ENCODE measurements around the gene ZNF253.
"Not testable (repeated sequence)": the region's sequence is repeated elsewhere in the genome, so short reads cannot be mapped to it uniquely, and the experiment has no call there.

Gene ZNF253

DNA sequence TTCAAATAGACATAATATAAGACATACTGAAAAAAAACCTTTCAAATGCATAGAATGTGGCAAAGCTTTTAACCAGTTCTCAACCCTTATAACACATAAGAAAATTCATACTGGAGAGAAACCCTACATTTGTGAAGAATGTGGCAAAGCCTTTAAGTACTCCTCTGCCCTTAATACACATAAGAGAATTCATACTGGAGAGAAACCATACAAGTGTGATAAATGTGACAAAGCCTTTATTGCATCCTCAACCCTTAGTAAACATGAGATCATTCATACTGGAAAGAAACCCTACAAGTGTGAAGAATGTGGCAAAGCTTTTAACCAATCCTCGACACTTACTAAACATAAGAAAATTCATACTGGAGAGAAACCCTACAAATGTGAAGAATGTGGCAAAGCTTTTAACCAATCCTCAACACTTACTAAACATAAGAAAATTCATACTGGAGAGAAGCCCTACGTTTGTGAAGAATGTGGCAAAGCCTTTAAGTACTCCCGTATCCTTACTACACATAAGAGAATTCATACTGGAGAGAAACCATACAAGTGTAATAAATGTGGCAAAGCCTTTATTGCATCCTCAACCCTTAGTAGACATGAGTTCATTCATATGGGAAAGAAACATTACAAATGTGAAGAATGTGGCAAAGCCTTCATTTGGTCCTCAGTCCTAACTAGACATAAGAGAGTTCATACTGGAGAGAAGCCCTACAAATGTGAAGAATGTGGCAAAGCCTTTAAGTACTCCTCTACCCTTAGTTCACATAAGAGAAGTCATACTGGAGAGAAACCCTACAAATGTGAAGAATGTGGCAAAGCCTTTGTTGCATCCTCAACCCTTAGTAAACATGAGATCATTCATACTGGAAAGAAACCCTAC lies 68.0 kb downstream of the ZNF253 start:
- H3K4me3 ChIP-seq (ENCODE audit: low read length) = not testable (repeated sequence)
- TF ChIP-seq ZNF274 (IDR thresholded peaks at IDR 0.05; ENCODE audit: low read depth, low read length) = peak; percentile 47

DNA sequence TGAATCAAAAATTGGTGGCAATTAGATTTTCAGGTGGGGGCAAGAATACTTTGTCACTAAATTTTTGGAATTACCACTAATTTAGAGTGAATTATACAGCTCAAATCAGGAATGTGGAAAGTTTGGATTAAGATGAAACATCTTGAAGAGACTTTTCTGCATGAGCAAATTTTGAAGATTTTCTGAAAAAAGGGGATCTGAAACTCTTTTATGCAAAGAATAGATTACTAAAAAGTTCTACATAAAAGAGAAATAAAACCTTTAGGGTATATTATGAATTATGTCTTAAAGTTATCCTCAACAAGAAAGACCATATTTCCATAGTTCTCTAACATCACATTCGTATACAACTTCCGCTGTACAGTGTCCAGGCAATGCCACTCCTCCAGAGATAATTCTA lies 71.7 kb downstream of the ZNF253 start:
- TF ChIP-seq ZNF274 (IDR thresholded peaks at IDR 0.05; ENCODE audit: low read depth, low read length) = no peak

DNA sequence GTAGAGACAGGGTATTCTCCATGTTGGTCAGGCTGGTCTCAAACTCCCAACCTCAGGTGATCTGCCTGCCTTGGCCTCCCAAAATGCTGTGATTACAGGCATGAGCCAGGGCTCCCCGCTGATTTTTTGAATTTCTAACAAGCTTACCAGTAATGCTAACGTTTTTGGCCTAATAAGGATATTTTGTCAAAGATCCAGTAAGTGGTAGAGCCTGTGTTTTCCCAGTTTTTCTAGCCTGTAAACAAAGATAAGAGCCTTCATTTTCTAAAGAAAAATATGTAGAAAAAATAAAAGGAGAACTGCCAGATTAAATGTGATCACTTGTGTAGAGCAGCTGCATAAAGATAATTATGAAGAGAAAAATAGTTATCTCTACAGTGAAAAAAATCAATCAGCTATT lies 72.8 kb downstream of the ZNF253 start:
- no peak for TF ChIP-seq ZNF274 (IDR thresholded peaks at IDR 0.05; ENCODE audit: low read depth, low read length)
- no peak overlapping the region for H3K4me3 ChIP-seq (ENCODE audit: low read length)

More for the DNA sequence above, 71.7 kb downstream of the ZNF253 start:
- H3K4me3 ChIP-seq (ENCODE audit: low read length) = no peak overlapping the region

DNA sequence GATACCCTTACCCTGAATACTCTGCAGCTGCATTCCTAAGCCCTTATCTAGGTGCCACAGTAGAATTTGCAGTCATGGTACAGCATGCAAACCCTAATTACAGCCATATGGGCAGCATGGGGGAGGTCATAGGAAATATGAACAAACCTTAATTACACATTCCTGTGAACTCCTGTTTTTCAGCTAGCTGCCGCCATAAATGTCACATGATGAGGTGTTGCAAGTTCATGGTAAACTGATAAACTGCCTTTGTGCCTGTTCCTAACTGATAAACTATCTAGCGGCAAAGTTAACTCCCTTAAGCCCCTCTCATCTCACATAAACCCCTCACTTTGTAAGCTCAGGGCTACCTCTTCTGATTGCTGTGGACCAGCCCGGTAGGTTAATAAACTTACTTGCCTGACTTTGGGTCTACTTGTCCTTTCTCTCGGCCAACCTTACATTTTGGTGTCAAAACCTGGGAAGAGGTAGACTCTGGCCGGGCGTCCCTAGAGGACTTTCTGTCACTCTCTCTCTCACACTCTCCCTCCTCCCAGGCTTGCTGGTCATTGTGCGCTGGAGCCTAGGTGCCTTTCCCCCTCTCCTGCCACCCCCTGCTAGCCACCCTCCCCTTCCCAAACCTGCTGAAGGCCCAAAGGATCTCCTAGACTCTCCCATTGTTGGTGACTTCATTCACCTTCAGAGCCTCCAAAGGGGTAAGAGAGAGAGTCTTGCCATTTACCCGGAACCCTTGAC lies 78.3 kb downstream of the ZNF253 start:
- no peak overlapping the region for H3K4me3 ChIP-seq (ENCODE audit: low read length)
- TF ChIP-seq ZNF274 (IDR thresholded peaks at IDR 0.05; ENCODE audit: low read depth, low read length) = no peak
